Thoracic aorta (tissue), 2 donors: ENCODE measurements around the gene AOAH. TPM values are rescaled to one million over a fixed set of nuclear protein-coding genes. Genes with fewer than 3 reads are reported as not detected.

Source experiments
- ATAC-seq: fragments of 150-250 bp; one replicate; pipeline ENCODE4 v1.8.0; 2017; ENCODE audit warnings: low read depth; ENCODE audit not compliant: insufficient number of reproducible peaks, low FRiP score
- DNase-seq: peaks from one replicate; pipeline ENCODE4 v3.0.0-alpha.2; 2020; ENCODE audit warnings: low spot score
- H3K27ac ChIP-seq, 2 donors: fragments of 200-600 bp; sonication (generic); 1 replicate in 1 of 2; 2 replicates in 1 of 2; pipeline ENCODE4 v1.5.1; 2016; ENCODE audit warnings: mild to moderate bottlenecking in 2 of 2, moderate library complexity in 2 of 2
- H3K27me3 ChIP-seq: fragments of 200-600 bp; sonication (generic); replicated peaks from 2 replicates; pipeline ENCODE4 v1.6.0; 2016; ENCODE audit warnings: mild to moderate bottlenecking; ENCODE audit not compliant: insufficient read depth
- H3K36me3 ChIP-seq: fragments of 200-600 bp; sonication (generic); one replicate; pipeline ENCODE4 v1.5.1; 2016
- H3K4me1 ChIP-seq, 2 donors: fragments of 200-600 bp; sonication (generic); 1 replicate in 1 of 2; 2 replicates in 1 of 2; pipeline versions ENCODE4 v1.5.1 to v1.6.0; 2016; ENCODE audit warnings: low read depth in 2 of 2, mild to moderate bottlenecking in 1 of 2; ENCODE audit not compliant: control insufficient read depth in 1 of 2
- H3K4me3 ChIP-seq: fragments of 200-600 bp; sonication (generic); 2 replicates; pipeline ENCODE4 v1.5.1; 2016; ENCODE audit warnings: mild to moderate bottlenecking
- H3K9me3 ChIP-seq: fragments of 200-600 bp; sonication (generic); 2 replicates; pipeline ENCODE4 v1.5.1; 2016
- CTCF ChIP-seq: fragments of 200-600 bp; sonication (generic); IDR thresholded peaks from one replicate; pipeline ENCODE4 v1.5.1; 2019; ENCODE audit warnings: antibody characterized with exemption
- total RNA-seq, 2 donors: library from RNA; depleted of rRNA; stranded (reverse); fragments of >200 nt; gene quantifications; one replicate each; pipeline versions ENCODE4 v1.1.0 to v1.2.3, GENCODE V29; 2016

The AOAH gene
- total RNA-seq, 2 donors from 2014 or later, result 20.2 to 22.6 TPM

DNA sequence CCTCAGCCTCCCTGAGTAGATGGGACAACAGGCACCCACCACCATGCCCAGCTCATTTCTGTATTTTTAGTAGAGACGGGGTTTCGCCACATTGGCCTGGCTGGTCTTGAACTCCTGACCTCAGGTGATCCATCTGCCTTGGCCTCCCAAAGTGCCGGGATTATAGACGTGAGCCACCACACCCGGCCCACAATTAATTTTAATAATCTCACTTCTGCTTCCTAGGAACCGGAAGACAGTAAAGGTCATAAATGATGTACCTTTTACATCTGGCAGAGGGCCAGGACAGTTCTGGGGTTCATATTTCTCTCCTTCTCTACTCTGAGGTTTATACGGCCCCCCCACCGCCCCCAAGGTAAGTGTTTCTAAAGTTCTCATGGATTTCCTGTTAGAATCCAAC, 31.2 kb upstream of the AOAH start:
- no peak for TF ChIP-seq CTCF
- Histone ChIP-seq H3K27me3 (no peaks in the 10 kb centered on the region), H3K4me1 (no peaks in the 10 kb centered on the region), H3K9me3 (no peaks in the 10 kb centered on the region), H3K4me3 (no peak overlapping the region), H3K36me3 (no peaks in the 10 kb centered on the region), H3K27ac (no peak overlapping the region)
- ATAC-seq (no peak), DNase-seq (no peak)

DNA sequence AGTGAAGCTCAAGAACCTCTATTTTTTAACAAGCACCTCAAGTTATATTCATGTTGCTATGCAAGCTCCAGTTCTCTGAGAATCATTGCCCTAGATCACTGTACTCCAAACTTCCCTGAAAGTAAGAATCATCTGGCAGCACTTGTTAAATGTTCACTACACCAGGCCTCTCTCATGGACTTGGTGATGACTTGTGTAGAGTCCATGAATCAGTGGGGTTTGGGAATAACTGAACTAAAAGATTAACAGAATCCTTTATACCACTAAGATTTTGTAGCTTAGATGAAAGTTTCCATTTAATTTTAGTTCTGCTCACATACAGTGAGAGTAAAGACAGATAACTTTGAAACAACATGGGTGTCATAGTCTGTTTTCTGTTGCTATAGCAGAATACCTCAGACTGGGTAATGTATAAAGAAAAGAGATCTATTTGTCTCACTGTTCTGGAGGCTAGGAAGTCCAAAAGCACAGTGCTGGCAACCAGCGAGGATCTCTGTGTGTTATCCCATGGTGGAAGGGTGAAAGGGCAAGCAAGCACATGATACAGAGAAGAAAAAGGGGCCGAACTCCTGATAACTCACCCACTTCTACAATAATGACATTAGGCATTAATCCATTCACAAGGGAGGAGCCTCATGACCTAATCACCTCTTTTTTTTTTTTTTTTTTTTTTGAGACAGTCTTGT, 27.9 kb upstream of the AOAH start:
- TF ChIP-seq CTCF, result no peak
- Histone ChIP-seq H3K36me3 (no peaks in the 10 kb centered on the region), H3K27ac (no peak overlapping the region), H3K4me3 (no peak overlapping the region), H3K4me1 (no peaks in the 10 kb centered on the region), H3K9me3 (no peaks in the 10 kb centered on the region), H3K27me3 (no peaks in the 10 kb centered on the region)
- no peak for DNase-seq
- ATAC-seq, result no peak

GRCh38 chr7:36750451-36750850, 26.2 kb upstream of the AOAH start:
- no peak for TF ChIP-seq CTCF
- no peaks in the 10 kb centered on the region for H3K27me3 ChIP-seq
- DNase-seq (no peak), ATAC-seq (no peak)
- H3K9me3 ChIP-seq, result no peaks in the 10 kb centered on the region
- no peaks in the 10 kb centered on the region for H3K36me3 ChIP-seq
- H3K27ac ChIP-seq, result no peak overlapping the region
- no peaks in the 10 kb centered on the region for H3K4me1 ChIP-seq
- no peak overlapping the region for H3K4me3 ChIP-seq

DNA sequence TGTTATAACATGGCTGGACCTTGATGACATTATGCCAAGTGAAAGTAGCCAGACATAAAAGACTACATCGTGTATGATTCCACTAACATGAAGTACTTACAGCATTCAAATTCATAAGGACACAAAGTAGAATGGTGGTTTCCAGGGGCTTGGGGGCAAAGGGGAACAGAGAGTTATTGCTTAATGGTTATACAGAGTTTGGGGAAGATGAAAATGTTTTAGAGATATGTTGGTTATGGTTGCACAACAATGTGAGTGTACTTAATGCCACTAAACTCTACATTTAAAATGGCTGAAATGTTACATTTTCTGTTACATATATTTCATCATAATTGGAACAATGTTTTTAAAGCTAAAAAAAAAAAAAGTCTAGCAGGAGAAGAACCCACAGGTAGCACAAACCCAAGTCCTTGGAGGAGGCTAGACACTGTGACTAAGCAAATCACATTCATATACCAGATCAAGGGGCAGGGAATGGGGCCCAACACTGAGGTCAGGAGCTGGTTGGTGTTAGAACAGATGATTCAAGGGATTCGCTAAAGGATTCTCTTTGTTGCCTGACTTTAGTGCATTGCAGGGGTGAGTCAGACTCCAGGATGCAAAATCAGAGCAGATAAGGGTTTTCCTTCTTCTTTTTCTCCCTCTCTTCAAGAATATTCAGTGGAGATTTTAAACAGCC, 25.1 kb upstream of the AOAH start:
- no peaks in the 10 kb centered on the region for H3K4me1 ChIP-seq
- H3K9me3 ChIP-seq, result no peaks in the 10 kb centered on the region
- H3K36me3 ChIP-seq, result no peaks in the 10 kb centered on the region
- no peak overlapping the region for H3K4me3 ChIP-seq
- H3K27me3 ChIP-seq, result no peaks in the 10 kb centered on the region
- DNase-seq (no peak), ATAC-seq (no peak)
- no peak for TF ChIP-seq CTCF
- H3K27ac ChIP-seq, result no peak overlapping the region

GRCh38 chr7:36748017-36748487, 23.8 kb upstream of the AOAH start:
- Histone ChIP-seq H3K27ac (no peak overlapping the region), H3K4me1 (no peaks in the 10 kb centered on the region), H3K27me3 (no peaks in the 10 kb centered on the region), H3K36me3 (no peaks in the 10 kb centered on the region), H3K4me3 (no peak overlapping the region), H3K9me3 (no peaks in the 10 kb centered on the region)
- TF ChIP-seq CTCF, result no peak
- ATAC-seq (no peak), DNase-seq (no peak)
